Activated CD4-positive, alpha-beta T cell treated with anti-CD3 and anti-CD28 coated beads, Interleukin-2, amount 10 ng/mL, durations not matched to agents 24 days and 14 days (primary cell): ENCODE results near the gene SMTNL2. TPM values are rescaled to one million over a fixed set of nuclear protein-coding genes. Genes with fewer than 3 reads are reported as not detected.
"Not testable (repeated sequence)": the region's sequence is repeated elsewhere in the genome, so short reads cannot be mapped to it uniquely, and the experiment has no call there.

Source experiments
- DNase-seq: peaks from one replicate; pipeline ENCODE4 v3.0.0; 2022
- H3K27ac Mint-ChIP-seq: one replicate; pipeline ENCODE4 v1.8.0; 2022; ENCODE audit warnings: mild to moderate bottlenecking, mixed read lengths
- H3K27me3 Mint-ChIP-seq: one replicate; pipeline ENCODE4 v1.8.0; 2022; ENCODE audit warnings: mixed read lengths
- H3K36me3 Mint-ChIP-seq: one replicate; pipeline ENCODE4 v1.8.0; 2022; ENCODE audit warnings: low read depth, mild to moderate bottlenecking, mixed read lengths
- H3K4me1 Mint-ChIP-seq: one replicate; pipeline ENCODE4 v1.8.0; 2021; ENCODE audit warnings: mixed read lengths
- H3K4me3 Mint-ChIP-seq: one replicate; pipeline ENCODE4 v1.8.0; 2022; ENCODE audit warnings: mild to moderate bottlenecking, moderate library complexity, mixed read lengths
- H3K9me3 Mint-ChIP-seq: one replicate; pipeline ENCODE4 v1.8.0; 2021; ENCODE audit warnings: mixed read lengths
- intact Hi-C: fragments of 100-400 bp; cut with micrococcal nuclease; formaldehyde crosslinking; loops from one replicate; pipeline ENCODE4 v1.15.1; 2023
- total RNA-seq: library from RNA; stranded (reverse); gene quantifications from 2 replicates; pipeline ENCODE4 v1.2.3, GENCODE V29; 2022

Gene SMTNL2
- total RNA-seq, 1 donor from 2014 or later, result not detected

DNA sequence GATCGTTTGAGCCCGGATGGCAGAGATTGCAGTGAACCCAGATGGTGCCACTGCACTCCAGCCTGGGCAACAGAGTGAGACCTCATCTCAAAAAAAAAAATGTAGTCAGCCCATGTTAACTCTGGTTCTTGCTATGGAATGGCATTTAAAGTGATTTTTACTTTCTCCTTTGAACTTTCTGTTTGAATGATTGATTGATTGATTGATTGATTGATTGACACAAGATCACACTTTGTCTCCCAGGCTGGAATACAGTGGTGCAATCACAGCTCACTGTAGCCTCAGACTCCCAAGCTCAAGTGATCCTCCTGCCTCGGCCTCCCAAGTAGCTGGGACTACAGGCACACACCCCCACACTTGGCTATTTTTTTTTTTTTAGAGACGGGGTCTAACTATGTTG is 17.0 kb downstream of the SMTNL2 start:
- no peak for DNase-seq
- H3K27ac Mint-ChIP-seq, result no peak overlapping the region
- no peaks in the 10 kb centered on the region for H3K4me1 Mint-ChIP-seq
- no peak overlapping the region for H3K4me3 Mint-ChIP-seq
- H3K36me3 Mint-ChIP-seq, result no peaks in the 10 kb centered on the region
- peaks cover 3% of the 10 kb centered on the region for H3K27me3 Mint-ChIP-seq
- H3K9me3 Mint-ChIP-seq, result no peaks in the 10 kb centered on the region
- intact Hi-C loops, result no loop called here

DNA sequence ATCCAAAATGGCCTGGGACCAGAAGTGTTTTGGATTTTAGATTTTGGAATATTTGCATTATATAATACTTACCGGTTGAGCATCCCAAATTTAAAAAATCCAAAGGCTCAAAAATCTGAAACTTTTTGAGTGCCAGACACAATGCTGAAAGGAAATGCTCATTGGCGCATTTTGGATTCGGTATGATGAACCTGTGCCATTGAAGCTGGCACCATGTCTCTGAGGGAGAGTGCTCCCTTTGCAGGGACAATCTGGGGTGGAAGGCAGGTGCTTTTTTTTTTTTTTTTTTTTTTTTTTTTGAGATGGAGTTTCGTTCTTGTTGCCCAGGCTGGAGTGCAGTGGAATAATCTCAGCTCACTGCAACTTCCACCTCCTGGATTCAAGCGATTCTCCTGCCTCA is 17.7 kb downstream of the SMTNL2 start:
- peaks cover 3% of the 10 kb centered on the region for H3K27me3 Mint-ChIP-seq
- intact Hi-C loops, result no loop called here
- no peaks in the 10 kb centered on the region for H3K9me3 Mint-ChIP-seq
- no peaks in the 10 kb centered on the region for H3K36me3 Mint-ChIP-seq
- no peak overlapping the region for H3K4me3 Mint-ChIP-seq
- H3K27ac Mint-ChIP-seq, result no peak overlapping the region
- DNase-seq, result no peak
- H3K4me1 Mint-ChIP-seq, result no peaks in the 10 kb centered on the region

DNA sequence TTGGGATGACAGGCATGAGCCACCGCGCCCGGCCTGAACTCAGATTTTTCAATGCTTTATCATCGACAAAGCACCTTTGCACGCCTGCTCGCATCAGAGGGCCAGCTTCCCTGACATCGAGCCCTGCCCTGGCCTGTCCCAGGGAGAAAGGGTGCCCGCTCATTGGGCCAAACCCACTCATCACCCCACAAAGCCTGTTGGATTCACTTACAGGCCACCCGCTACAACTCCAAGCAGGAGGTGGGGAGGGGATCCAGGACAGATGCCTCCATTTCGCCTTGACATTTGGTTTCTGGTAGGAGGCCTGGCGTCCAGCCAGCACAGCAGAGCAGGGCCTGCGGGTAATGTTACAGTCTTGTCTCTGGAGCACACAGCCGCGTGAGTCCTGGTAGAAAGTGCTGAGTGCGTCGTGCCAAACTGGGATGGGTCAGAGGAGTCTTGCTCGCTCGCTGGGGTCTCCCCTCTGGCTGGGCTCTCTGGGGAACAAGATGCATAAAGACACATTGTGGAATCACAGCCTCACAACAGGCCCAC is 19.8 kb downstream of the SMTNL2 start:
- no peaks in the 10 kb centered on the region for H3K4me1 Mint-ChIP-seq
- H3K27ac Mint-ChIP-seq, result no peak overlapping the region
- H3K9me3 Mint-ChIP-seq, result no peaks in the 10 kb centered on the region
- no peaks in the 10 kb centered on the region for H3K36me3 Mint-ChIP-seq
- H3K27me3 Mint-ChIP-seq, result peaks cover 19% of the 10 kb centered on the region
- no peak overlapping the region for H3K4me3 Mint-ChIP-seq
- intact Hi-C loops, result no loop called here
- no peak for DNase-seq

DNA sequence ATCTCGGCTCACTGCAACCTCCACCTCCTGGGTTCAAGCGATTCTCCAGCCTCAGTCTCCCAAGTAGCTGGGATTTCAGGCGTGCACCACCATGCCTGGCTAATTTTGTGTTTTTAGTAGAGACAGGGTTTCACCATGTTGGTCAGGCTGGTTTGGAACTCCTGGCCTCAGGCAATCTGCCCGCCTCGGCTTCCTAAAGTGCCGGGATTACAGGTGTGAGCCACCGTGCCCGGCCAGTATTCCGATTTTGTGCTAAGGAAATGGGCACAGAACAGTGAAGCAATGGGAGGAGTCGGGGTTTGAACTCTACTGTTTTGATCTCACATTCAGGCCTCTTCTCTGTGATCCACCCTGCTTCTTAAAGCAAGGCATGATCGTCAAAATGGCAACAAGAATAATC is 20.4 kb downstream of the SMTNL2 start:
- H3K4me1 Mint-ChIP-seq, H3K27ac Mint-ChIP-seq, H3K36me3 Mint-ChIP-seq, H3K4me3 Mint-ChIP-seq, H3K9me3 Mint-ChIP-seq, intact Hi-C loops, DNase-seq: not testable (repeated sequence)
- peaks cover 25% of the 10 kb centered on the region for H3K27me3 Mint-ChIP-seq

DNA sequence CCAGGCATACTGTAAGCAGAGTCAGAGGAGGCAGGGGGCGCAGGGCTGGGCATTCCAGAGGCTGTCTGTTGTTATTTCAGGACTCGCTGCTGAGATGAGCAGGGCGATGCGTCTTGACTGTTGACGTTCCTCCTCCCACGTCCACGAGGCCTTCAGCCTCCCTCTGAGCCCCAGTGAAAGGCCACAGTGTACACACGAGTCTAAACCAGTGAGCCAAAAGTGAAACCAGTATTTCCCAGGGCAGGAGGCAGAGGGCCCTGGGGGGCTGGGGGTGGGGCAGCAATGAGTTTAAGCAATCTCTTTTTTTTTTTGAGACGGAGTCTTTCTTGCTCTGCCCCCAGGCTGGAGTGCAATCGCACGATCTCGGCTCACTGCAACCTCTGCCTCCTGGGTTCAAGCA is 21.5 kb downstream of the SMTNL2 start:
- Mint-ChIP-seq H3K4me3 (no peak overlapping the region), H3K9me3 (no peaks in the 10 kb centered on the region), H3K4me1 (no peaks in the 10 kb centered on the region), H3K27me3 (peaks cover 27% of the 10 kb centered on the region), H3K27ac (no peak overlapping the region), H3K36me3 (no peaks in the 10 kb centered on the region)
- intact Hi-C loops, result no loop called here
- DNase-seq, result no peak

DNA sequence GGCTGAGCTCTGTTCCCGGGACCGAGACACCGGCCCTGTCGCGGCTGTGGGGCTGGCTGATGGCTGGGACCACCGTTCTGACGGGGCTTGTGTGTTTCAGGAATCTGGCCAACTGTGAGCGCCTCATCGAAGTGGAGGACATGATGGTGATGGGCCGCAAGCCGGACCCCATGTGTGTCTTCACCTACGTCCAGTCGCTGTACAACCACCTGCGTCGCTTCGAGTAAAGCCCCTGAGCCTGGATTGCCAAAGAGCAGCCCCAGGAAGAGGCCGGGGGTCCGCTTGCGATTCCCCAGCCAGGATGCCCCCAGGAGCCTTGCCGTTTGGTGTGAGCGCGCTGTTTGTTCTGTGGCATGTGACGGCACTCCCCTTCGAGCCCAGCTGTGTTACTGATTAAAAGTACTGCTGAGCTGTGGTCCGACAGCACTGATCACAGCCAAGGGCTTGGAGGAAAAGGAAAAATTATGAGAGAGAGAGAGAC is 23.0 kb downstream of the SMTNL2 start:
- H3K4me1 Mint-ChIP-seq, result no peaks in the 10 kb centered on the region
- no peak overlapping the region for H3K4me3 Mint-ChIP-seq
- no peak overlapping the region for H3K27ac Mint-ChIP-seq
- H3K27me3 Mint-ChIP-seq, result peaks cover 27% of the 10 kb centered on the region
- intact Hi-C loops, result no loop called here
- DNase-seq, result no peak
- H3K9me3 Mint-ChIP-seq, result no peaks in the 10 kb centered on the region
- no peaks in the 10 kb centered on the region for H3K36me3 Mint-ChIP-seq

DNA sequence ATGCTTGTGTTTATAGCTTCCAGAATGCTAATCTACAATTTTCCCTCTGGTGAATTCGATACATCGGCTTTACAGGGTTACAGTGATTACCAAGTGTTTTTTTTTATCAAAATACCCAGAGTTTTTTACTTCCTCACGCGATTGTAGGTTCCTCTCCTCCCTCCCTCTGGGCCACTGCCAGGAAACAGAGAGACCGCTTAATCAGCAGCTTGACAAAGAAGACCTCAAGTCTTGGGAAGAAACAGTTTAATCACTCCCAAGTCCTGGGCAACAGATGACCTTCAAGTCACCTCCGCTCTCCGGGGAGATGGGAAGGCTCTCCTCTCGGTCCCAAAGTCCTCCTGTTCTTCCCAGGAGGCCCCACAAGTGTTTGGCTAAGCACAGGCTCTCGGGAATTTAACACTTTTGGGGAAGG is 23.5 kb downstream of the SMTNL2 start:
- intact Hi-C loops, result no loop called here
- no peaks in the 10 kb centered on the region for H3K9me3 Mint-ChIP-seq
- peaks cover 27% of the 10 kb centered on the region for H3K27me3 Mint-ChIP-seq
- no peak for DNase-seq
- H3K36me3 Mint-ChIP-seq, result no peaks in the 10 kb centered on the region
- H3K4me3 Mint-ChIP-seq, result no peak overlapping the region
- no peaks in the 10 kb centered on the region for H3K4me1 Mint-ChIP-seq
- no peak overlapping the region for H3K27ac Mint-ChIP-seq

DNA sequence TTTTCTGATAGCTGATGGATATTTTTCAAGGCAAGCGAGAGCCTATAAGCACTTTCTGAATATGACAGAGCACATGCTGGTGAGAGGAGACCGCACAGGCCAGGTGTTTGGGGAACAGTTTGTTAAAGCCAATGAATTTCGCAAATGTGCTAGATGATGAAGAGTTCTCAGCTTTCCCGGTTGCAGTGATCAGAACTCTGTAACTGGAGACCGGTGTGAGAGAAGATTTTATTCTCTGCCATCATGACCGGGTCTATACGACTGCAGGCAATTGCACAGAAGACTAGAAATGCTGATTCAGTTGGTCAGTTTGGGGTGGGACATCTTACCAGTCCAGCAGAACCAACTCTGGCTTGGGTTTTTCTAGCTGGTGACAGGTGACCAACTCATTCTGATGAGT is 25.4 kb downstream of the SMTNL2 start:
- Mint-ChIP-seq H3K4me1 (no peaks in the 10 kb centered on the region), H3K9me3 (no peaks in the 10 kb centered on the region), H3K4me3 (no peak overlapping the region), H3K27ac (no peak overlapping the region), H3K27me3 (peaks cover 32% of the 10 kb centered on the region), H3K36me3 (no peaks in the 10 kb centered on the region)
- intact Hi-C loops, result no loop called here
- DNase-seq, result no peak

DNA sequence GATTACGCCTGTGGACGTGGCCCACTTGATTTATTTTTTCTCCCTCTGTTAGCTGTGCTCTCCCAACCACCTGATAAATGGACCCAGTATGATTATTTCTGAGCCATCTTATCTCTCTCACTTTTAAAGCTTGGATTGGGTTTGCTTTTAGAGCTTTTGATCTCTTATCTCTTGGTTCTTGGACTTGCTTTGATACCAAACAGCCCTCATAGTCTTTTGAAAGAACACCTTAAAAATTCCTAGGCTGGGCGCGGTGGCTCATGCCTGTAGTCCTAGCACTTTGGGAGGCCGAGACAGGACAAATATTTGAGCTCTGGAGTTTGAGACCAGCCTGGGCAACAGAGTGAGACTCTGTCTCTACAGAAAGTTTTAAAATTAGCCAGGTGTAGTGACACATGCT is 25.8 kb downstream of the SMTNL2 start:
- intact Hi-C loops, result no loop called here
- Mint-ChIP-seq H3K36me3 (no peaks in the 10 kb centered on the region), H3K27me3 (peaks cover 32% of the 10 kb centered on the region), H3K4me1 (no peaks in the 10 kb centered on the region), H3K4me3 (no peak overlapping the region), H3K27ac (no peak overlapping the region), H3K9me3 (no peaks in the 10 kb centered on the region)
- no peak for DNase-seq

DNA sequence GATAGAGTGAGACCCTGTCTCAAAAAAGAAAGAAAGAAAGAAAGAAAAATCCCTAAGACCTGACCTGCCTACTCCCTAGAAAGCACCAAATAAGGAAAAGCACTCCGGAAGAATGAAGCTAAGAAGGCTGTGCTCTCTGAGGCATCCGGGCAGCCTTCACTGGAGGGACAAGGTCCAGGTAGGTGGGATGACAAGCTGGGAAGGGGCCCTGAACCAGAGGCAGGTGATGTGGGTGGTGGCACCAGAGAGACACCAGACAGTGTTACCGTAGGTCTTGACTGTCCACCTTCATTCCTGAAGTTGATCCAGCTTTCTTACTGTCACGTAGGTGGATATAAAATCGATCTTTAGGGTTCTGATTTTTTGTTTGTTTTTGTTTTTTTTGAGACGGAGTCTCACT is 26.3 kb downstream of the SMTNL2 start:
- no peaks in the 10 kb centered on the region for H3K36me3 Mint-ChIP-seq
- H3K4me1 Mint-ChIP-seq, result no peaks in the 10 kb centered on the region
- H3K4me3 Mint-ChIP-seq, result no peak overlapping the region
- H3K9me3 Mint-ChIP-seq, result no peaks in the 10 kb centered on the region
- peaks cover 33% of the 10 kb centered on the region for H3K27me3 Mint-ChIP-seq
- intact Hi-C loops, result no loop called here
- H3K27ac Mint-ChIP-seq, result no peak overlapping the region
- no peak for DNase-seq

DNA sequence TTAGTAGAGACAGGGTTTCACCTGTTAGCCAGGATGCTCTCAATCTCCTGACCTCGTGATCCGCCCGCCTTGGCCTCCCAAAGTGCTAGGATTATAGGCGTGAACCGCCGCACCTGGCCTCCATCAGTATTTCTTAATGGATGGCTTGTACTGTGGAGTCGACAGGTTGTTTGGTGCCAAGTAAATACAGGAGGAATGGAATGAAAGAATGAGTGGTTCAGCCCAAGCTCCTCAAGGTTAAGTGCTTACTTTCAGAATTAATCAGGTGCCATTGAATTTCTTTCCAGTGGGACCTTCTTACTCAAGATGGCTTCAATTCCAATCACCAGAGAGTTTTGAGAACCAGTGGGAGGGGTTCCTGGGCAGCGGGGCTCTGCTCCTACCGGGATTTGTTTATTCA is 32.1 kb downstream of the SMTNL2 start:
- Mint-ChIP-seq H3K4me3 (no peak overlapping the region), H3K36me3 (no peaks in the 10 kb centered on the region), H3K4me1 (no peaks in the 10 kb centered on the region), H3K27ac (no peak overlapping the region), H3K9me3 (no peaks in the 10 kb centered on the region), H3K27me3 (peaks cover 10% of the 10 kb centered on the region)
- intact Hi-C loops, result no loop called here
- no peak for DNase-seq

DNA sequence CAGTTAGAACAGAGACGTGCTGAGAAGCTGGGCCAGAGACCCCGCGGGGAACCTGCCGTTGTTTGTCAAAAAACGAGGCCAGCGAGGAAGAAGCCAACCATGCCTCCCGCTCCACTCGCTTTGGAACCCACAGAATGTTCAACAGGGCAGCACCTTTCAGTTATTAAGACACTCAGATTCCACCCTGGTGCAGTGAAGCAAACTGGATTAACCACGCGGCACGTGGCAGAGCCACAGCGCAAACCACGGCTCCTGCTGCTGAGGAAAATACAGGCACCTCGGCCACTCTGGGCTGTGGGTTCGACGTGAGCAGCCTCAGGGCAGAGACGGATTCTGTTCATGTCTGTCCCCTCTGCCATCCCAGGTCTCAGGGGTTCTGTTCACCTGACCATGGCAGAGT is 32.8 kb downstream of the SMTNL2 start:
- H3K27me3 Mint-ChIP-seq, result peaks cover 10% of the 10 kb centered on the region
- intact Hi-C loops, result no loop called here
- no peaks in the 10 kb centered on the region for H3K9me3 Mint-ChIP-seq
- H3K4me3 Mint-ChIP-seq, result no peak overlapping the region
- no peak overlapping the region for H3K27ac Mint-ChIP-seq
- H3K4me1 Mint-ChIP-seq, result no peaks in the 10 kb centered on the region
- DNase-seq, result no peak
- H3K36me3 Mint-ChIP-seq, result no peaks in the 10 kb centered on the region

DNA sequence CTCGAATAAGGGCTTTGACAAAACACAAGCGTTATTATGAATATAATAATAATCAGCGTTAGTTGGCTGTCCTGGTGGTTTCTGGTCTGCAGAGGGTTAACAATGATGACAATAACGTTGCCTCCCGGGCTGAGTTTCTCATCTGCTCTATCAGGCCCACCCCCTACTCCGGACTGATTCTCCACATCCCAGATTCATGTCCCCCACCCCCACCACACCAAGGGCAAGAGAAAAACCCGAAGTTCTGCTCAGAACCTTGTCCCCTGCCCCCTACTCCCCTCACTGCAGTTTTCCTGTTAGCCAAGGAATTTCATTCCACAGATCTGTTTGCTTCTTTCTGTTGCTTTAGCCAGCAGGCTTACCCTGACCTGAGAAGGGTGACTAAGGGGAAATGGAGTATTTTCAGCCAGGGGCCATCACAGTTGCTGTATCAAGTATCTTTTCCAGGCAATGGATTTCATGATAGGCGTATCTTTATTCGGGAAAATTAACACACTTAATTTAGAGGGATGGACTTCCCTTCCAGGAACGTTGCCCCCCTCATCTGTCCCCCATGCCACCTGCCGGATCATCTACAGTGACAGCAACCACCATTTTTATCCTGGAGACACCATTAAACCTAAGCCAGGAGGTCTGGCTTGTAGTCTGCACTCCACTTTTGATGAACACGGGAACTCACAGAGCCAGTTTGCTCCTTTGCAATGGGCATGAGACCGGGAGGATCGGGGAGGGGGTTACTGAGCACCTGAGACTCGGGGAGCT is 33.4 kb downstream of the SMTNL2 start:
- Mint-ChIP-seq H3K9me3 (no peaks in the 10 kb centered on the region), H3K27ac (no peak overlapping the region), H3K36me3 (no peaks in the 10 kb centered on the region), H3K4me1 (no peaks in the 10 kb centered on the region), H3K27me3 (peaks cover 10% of the 10 kb centered on the region), H3K4me3 (no peak overlapping the region)
- no peak for DNase-seq
- intact Hi-C loops, result no loop called here

DNA sequence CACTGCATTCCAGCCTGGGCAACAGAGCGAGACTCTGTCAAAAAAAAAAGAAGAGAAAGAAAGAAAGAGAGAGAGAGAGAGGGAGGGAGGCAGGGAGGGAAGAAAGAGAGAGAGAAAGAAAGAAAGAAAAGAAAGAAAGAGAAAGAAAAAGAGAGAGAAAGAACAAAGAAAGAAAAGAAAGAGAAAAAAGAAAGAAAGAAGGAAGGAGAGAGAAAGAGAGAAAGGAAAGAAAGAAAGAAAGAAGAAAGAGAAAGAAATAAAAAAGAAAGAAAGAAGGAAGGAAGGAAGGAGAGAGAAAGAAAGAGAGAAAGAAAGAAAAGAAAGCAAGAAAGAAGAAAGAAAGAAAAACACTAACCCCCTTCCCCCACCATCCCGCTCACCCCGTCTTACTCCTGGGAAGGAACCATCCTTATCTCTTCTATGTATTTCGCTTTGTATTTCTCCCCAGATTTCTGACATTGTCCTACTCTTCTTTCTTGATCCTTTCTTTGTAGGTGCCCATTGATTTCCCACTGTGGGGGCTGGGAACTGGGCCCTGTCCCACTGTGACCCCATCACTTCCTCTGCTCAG is 36.3 kb downstream of the SMTNL2 start:
- no peaks in the 10 kb centered on the region for H3K4me1 Mint-ChIP-seq
- intact Hi-C loops, result no loop called here

More for the DNA sequence above, 36.3 kb downstream of the SMTNL2 start:
- Mint-ChIP-seq H3K27me3 (peaks cover 22% of the 10 kb centered on the region), H3K36me3 (no peaks in the 10 kb centered on the region), H3K27ac (no peak overlapping the region), H3K4me3 (no peak overlapping the region), H3K9me3 (no peaks in the 10 kb centered on the region)
- no peak for DNase-seq
